A549 (cell line): ENCODE measurements around the gene UBE2E3. TPM values are rescaled to one million over a fixed set of nuclear protein-coding genes. Genes with fewer than 3 reads are reported as not detected.

ENCODE experiments used
- ATAC-seq, 2 experiments: fragments of 200-7000 bp in 1 of 2; fragments of >200 bp in 1 of 2; cut with Nextera tagmentation in 1 of 2; cut with Tn5 transposase in 1 of 2; 3 replicates each; pipeline versions ENCODE4 v1.8.0 to v1.9.1; 2018 to 2020; ENCODE audit warnings: mild to moderate bottlenecking in 1 of 2, moderate library complexity in 1 of 2
- CTCF ChIA-PET: fragments of 300-600 bp; sonication (Branson Sonifier 250); formaldehyde crosslinking; extraction: SDS; loops from one replicate; lab custom pipeline; 2021; ENCODE audit warnings: antibody characterized with exemption, inconsistent platforms; lab: Yijun Ruan, JAX
- POLR2A ChIA-PET: fragments of 350-600 bp; formaldehyde crosslinking; extraction: SDS; loops from one replicate; lab custom pipeline; 2021; ENCODE audit warnings: antibody characterized with exemption, inconsistent platforms; lab: Yijun Ruan, JAX
- DNase-seq, 2 experiments: peaks; one replicate each; pipeline versions ENCODE4 v3.0.0 to v3.0.0-alpha.2; 2011 to 2016; ENCODE audit warnings: low read depth in 1 of 2, low spot score in 1 of 2
- FAIRE-seq: peaks from 2 replicates; lab custom pipeline; 2011; peaks lifted over from hg19 to GRCh38; lab: Jason Lieb, UNC
- H3K27ac ChIP-seq, 2 experiments: fragments of >200 bp; sonication (Bioruptor Twin); formaldehyde crosslinking; 3 replicates each; pipeline ENCODE4 v1.5.1; 2016 to 2017
- H3K4me1 ChIP-seq: fragments of >200 bp; sonication (Bioruptor Twin); formaldehyde crosslinking; 3 replicates; pipeline ENCODE4 v1.6.1; 2016
- H3K4me2 ChIP-seq: fragments of >200 bp; sonication (Bioruptor Twin); formaldehyde crosslinking; 3 replicates; pipeline ENCODE4 v1.6.1; 2016
- H3K4me3 ChIP-seq: fragments of >200 bp; sonication (Bioruptor Twin); formaldehyde crosslinking; 3 replicates; pipeline ENCODE4 v1.5.1; 2016
- H3K9me3 ChIP-seq: fragments of >200 bp; sonication (Bioruptor Twin); formaldehyde crosslinking; 3 replicates; pipeline ENCODE4 v1.6.1; 2016
- ATOH8 ChIP-seq: fragments of 250-450 bp; sonication (Bioruptor Pico); IDR thresholded peaks from 2 replicates; pipeline ENCODE4 v1.5.0; 2020; ENCODE audit warnings: low read depth, mild to moderate bottlenecking, moderate library complexity
- BHLHE40 ChIP-seq: IDR thresholded peaks from 2 replicates; pipeline ENCODE4 v1.6.1; 2012; ENCODE audit warnings: low read depth, low read length, inconsistent platforms
- CBX2 ChIP-seq: fragments of 200-600 bp; sonication (generic); IDR thresholded peaks from 2 replicates; pipeline ENCODE4 v1.6.1; 2016; ENCODE audit warnings: low read depth, mild to moderate bottlenecking, borderline replicate concordance
- CHD2 ChIP-seq: fragments of 150-350 bp; IDR thresholded peaks from 2 replicates; pipeline ENCODE4 v1.6.1; 2014; ENCODE audit warnings: low read length; ENCODE audit not compliant: partially characterized antibody
- CHD4 ChIP-seq: fragments of 200-600 bp; sonication (generic); IDR thresholded peaks from 2 replicates; pipeline ENCODE4 v1.6.1; 2016; ENCODE audit warnings: antibody characterized with exemption, mild to moderate bottlenecking, borderline replicate concordance
- EHMT2 ChIP-seq: fragments of 200-600 bp; sonication (generic); IDR thresholded peaks from 2 replicates; pipeline ENCODE4 v1.6.1; 2016; ENCODE audit warnings: antibody characterized with exemption, low read depth, mild to moderate bottlenecking, moderate library complexity
- ELK1 ChIP-seq: fragments of 150-350 bp; IDR thresholded peaks from 2 replicates; pipeline ENCODE4 v1.6.1; 2014; ENCODE audit warnings: low read depth, mild to moderate bottlenecking, low read length
- FOSB ChIP-seq: fragments of 250-450 bp; sonication (Bioruptor Pico); IDR thresholded peaks from 2 replicates; pipeline ENCODE4 v1.5.0; 2020; ENCODE audit warnings: mild to moderate bottlenecking, moderate library complexity
- FOXS1 ChIP-seq: fragments of 250-450 bp; sonication (Bioruptor Pico); IDR thresholded peaks from 2 replicates; pipeline ENCODE4 v1.5.0; 2020; ENCODE audit warnings: mild to moderate bottlenecking, moderate library complexity
- GATA3 ChIP-seq: IDR thresholded peaks from 2 replicates; pipeline ENCODE4 v1.6.1; 2012; ENCODE audit warnings: borderline replicate concordance
- HMGXB4 ChIP-seq: fragments of 250-450 bp; sonication (Bioruptor Pico); IDR thresholded peaks from 2 replicates; pipeline ENCODE4 v1.5.0; 2021; ENCODE audit warnings: mild to moderate bottlenecking, moderate library complexity, borderline replicate concordance
- MAFK ChIP-seq: fragments of 450-650 bp; IDR thresholded peaks from 2 replicates; pipeline ENCODE4 v1.6.1; 2014; ENCODE audit not compliant: partially characterized antibody
- NFE2L2 ChIP-seq: fragments of 150-350 bp; conservative IDR thresholded peaks from 2 replicates; pipeline ENCODE4 v1.6.1; 2014; ENCODE audit warnings: low read length
- NPAS2 ChIP-seq: fragments of 250-450 bp; sonication (Bioruptor Pico); IDR thresholded peaks from 2 replicates; pipeline ENCODE4 v1.8.0; 2022; ENCODE audit warnings: mild to moderate bottlenecking, moderate library complexity, borderline replicate concordance
- NR3C1 ChIP-seq: fragments of >200 bp; sonication (Bioruptor Twin); formaldehyde crosslinking; IDR thresholded peaks from 3 replicates; pipeline ENCODE4 v1.6.1; 2017
- POLR2A ChIP-seq: IDR thresholded peaks from 2 replicates; pipeline ENCODE4 v1.6.1; 2012; ENCODE audit warnings: mild to moderate bottlenecking, low read length
- POLR2AphosphoS2 ChIP-seq: conservative IDR thresholded peaks from 2 replicates; pipeline ENCODE4 v1.6.1; 2012; ENCODE audit warnings: low read length, improper control_type of control experiment, inconsistent platforms
- REST ChIP-seq: fragments of 200-600 bp; sonication (generic); IDR thresholded peaks from 2 replicates; pipeline ENCODE4 v1.6.1; 2016; ENCODE audit warnings: antibody characterized with exemption, mild to moderate bottlenecking, moderate library complexity
- RNF2 ChIP-seq: fragments of 200-600 bp; sonication (generic); IDR thresholded peaks from 2 replicates; pipeline ENCODE4 v1.6.1; 2016; ENCODE audit warnings: low read depth, mild to moderate bottlenecking, antibody characterized with exemption, moderate library complexity, borderline replicate concordance
- ZC3H11A ChIP-seq: fragments of 450-650 bp; IDR thresholded peaks from 2 replicates; pipeline ENCODE4 v1.6.1; 2014; ENCODE audit warnings: antibody characterized with exemption, mild to moderate bottlenecking
- ZSCAN20 ChIP-seq: fragments of 250-450 bp; sonication (Bioruptor Pico); IDR thresholded peaks from 2 replicates; pipeline ENCODE4 v1.8.0; 2022; ENCODE audit warnings: mild to moderate bottlenecking, moderate library complexity
- WGBS: methylation state at CpG from one replicate; pipeline ENCODE4 v1.1.6; 2017; ENCODE audit errors: missing lambda C conversion rate; 5-methylcytosine and 5-hydroxymethylcytosine counted together
- polyA plus RNA-seq, 4 experiments: library from polyadenylated mRNA; depleted of rRNA in 3 of 4; stranded (reverse); fragments of >200 nt; fragmentation: RNase III in 1 of 4; extraction: RNeasy Plus Mini Kit Qiagen cat#74134 plus additional on column Dnase treatment in 1 of 4; gene quantifications; 2 replicates in 3 of 4; 3 replicates in 1 of 4; pipeline ENCODE4 v1.2.3, GENCODE V29; 2011 to 2017
- TF ChIP-seq, protein P1 (sequence below): IDR thresholded peaks from 2 replicates; pipeline ENCODE4 v1.6.1; 2012
- TF ChIP-seq, protein P2 (sequence below): fragments of >200 bp; sonication (Bioruptor Twin); formaldehyde crosslinking; IDR thresholded peaks from 3 replicates; pipeline ENCODE4 v1.5.1; 2016

The UBE2E3 gene
- polyA plus RNA-seq, 2 of the 4 experiments (the other 2 are of a cell fraction): 54.0 to 70.6 TPM

- H3K27ac ChIP-seq: no peak overlapping the region
- no peaks in the 10 kb centered on the region for H3K4me1 ChIP-seq
- H3K4me3 ChIP-seq: no peak overlapping the region
- ATAC-seq (no peak), FAIRE-seq (no peak), DNase-seq (no peak)
- H3K4me2 ChIP-seq: no peak overlapping the region
- WGBS: 71% methylated on average over 1 of the region's 1 CpG
- TF ChIP-seq, protein P1, sequence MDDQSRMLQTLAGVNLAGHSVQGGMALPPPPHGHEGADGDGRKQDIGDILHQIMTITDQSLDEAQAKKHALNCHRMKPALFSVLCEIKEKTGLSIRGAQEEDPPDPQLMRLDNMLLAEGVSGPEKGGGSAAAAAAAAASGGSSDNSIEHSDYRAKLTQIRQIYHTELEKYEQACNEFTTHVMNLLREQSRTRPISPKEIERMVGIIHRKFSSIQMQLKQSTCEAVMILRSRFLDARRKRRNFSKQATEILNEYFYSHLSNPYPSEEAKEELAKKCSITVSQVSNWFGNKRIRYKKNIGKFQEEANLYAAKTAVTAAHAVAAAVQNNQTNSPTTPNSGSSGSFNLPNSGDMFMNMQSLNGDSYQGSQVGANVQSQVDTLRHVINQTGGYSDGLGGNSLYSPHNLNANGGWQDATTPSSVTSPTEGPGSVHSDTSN: no peak
- TF ChIP-seq, protein P2, sequence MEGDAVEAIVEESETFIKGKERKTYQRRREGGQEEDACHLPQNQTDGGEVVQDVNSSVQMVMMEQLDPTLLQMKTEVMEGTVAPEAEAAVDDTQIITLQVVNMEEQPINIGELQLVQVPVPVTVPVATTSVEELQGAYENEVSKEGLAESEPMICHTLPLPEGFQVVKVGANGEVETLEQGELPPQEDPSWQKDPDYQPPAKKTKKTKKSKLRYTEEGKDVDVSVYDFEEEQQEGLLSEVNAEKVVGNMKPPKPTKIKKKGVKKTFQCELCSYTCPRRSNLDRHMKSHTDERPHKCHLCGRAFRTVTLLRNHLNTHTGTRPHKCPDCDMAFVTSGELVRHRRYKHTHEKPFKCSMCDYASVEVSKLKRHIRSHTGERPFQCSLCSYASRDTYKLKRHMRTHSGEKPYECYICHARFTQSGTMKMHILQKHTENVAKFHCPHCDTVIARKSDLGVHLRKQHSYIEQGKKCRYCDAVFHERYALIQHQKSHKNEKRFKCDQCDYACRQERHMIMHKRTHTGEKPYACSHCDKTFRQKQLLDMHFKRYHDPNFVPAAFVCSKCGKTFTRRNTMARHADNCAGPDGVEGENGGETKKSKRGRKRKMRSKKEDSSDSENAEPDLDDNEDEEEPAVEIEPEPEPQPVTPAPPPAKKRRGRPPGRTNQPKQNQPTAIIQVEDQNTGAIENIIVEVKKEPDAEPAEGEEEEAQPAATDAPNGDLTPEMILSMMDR: no peak
- TF ChIP-seq MAFK (no peak), ELK1 (no peak), NR3C1 (no peak), HMGXB4 (CRISPR knock-in tag) (no peak), NFE2L2 (no peak), POLR2AphosphoS2 (no peak), GATA3 (no peak), FOSB (no peak), ZC3H11A (no peak), NPAS2 (CRISPR knock-in tag) (no peak), REST (no peak), BHLHE40 (no peak), ZSCAN20 (CRISPR knock-in tag) (no peak)
- CTCF ChIA-PET: no interaction called here
- H3K9me3 ChIP-seq: no peaks in the 10 kb centered on the region
- POLR2A ChIA-PET: no interaction called here
Measured at GRCh38 chr2:180933332-180933731, 47.1 kb upstream of the UBE2E3 start.

GRCh38 chr2:180934911-180935310 is 45.5 kb upstream of the UBE2E3 start:
- ChIA-PET CTCF (no interaction called here), POLR2A (no interaction called here)
- H3K27ac ChIP-seq: no peak overlapping the region
- TF ChIP-seq, protein P1: no peak
- TF ChIP-seq CHD4: no peak
- TF ChIP-seq EHMT2: no peak
- no peak for TF ChIP-seq ATOH8 (CRISPR knock-in tag)
- no peak for TF ChIP-seq CHD2
- TF ChIP-seq POLR2A: no peak
- TF ChIP-seq CBX2: no peak
- no peak for TF ChIP-seq FOXS1 (CRISPR knock-in tag)
- TF ChIP-seq, protein P2: no peak
- no peak for TF ChIP-seq ZC3H11A
- no peak for TF ChIP-seq RNF2

More at GRCh38 chr2:180934911-180935310, 45.5 kb upstream of the UBE2E3 start:
- no peak overlapping the region for H3K4me3 ChIP-seq
- FAIRE-seq (no peak), DNase-seq (no peak), ATAC-seq (no peak)
- no peak overlapping the region for H3K4me2 ChIP-seq
- WGBS: 19% methylated on average over 1 of the region's 1 CpG
- H3K9me3 ChIP-seq: no peaks in the 10 kb centered on the region
- H3K4me1 ChIP-seq: no peaks in the 10 kb centered on the region
